Bone marrow (tissue), 2 donors: ENCODE measurements around the gene DRD1.
"Not testable (repeated sequence)": the region's sequence is repeated elsewhere in the genome, so short reads cannot be mapped to it uniquely, and the experiment has no call there.

Experiments
- DNase-seq, 2 donors: peaks; one replicate each; lab custom pipeline; 2025; lab: John Stamatoyannopoulos, UW

Gene DRD1

GRCh38 chr5:175467983-175468690 lies 24.2 kb upstream of the DRD1 start:
- DNase-seq = no peak

- DNase-seq = no peak
These were observed 22.8 kb upstream of the DRD1 start for GRCh38 chr5:175466700-175467318.

GRCh38 chr5:175465282-175465681 lies 21.3 kb upstream of the DRD1 start:
- no peak for DNase-seq

- no peak for DNase-seq
These were observed 20.9 kb upstream of the DRD1 start for GRCh38 chr5:175464942-175465233.

GRCh38 chr5:175464074-175464941 lies 20.3 kb upstream of the DRD1 start:
- no peak for DNase-seq

- DNase-seq = no peak
These were observed 19.7 kb upstream of the DRD1 start for GRCh38 chr5:175463641-175464040.

GRCh38 chr5:175461370-175461769 lies 17.4 kb upstream of the DRD1 start:
- DNase-seq = no peak

GRCh38 chr5:175460552-175460951 lies 16.6 kb upstream of the DRD1 start:
- no peak for DNase-seq

- no peak for DNase-seq
These were observed 16.1 kb upstream of the DRD1 start for GRCh38 chr5:175460126-175460525.

- no peak for DNase-seq
These were observed 13.5 kb upstream of the DRD1 start for GRCh38 chr5:175457466-175457865.

- DNase-seq = no peak
These were observed 12.2 kb upstream of the DRD1 start for GRCh38 chr5:175456105-175456742.

GRCh38 chr5:175454338-175454737 lies 10.4 kb upstream of the DRD1 start:
- DNase-seq = not testable (repeated sequence)

GRCh38 chr5:175452166-175452565 lies 8.2 kb upstream of the DRD1 start:
- no peak for DNase-seq

GRCh38 chr5:175448276-175448675 lies 4.3 kb upstream of the DRD1 start:
- no peak for DNase-seq

- no peak for DNase-seq
These were observed 3.6 kb upstream of the DRD1 start for GRCh38 chr5:175447571-175447970.

- not testable (repeated sequence) for DNase-seq
These were observed 2.4 kb upstream of the DRD1 start for GRCh38 chr5:175446378-175446777.

GRCh38 chr5:175444905-175445456 lies 999 bp upstream of the DRD1 start:
- DNase-seq = no peak

GRCh38 chr5:175443514-175444059 lies 395 bp downstream of the DRD1 start:
- DNase-seq = no peak

- no peak for DNase-seq
These were observed 5.6 kb downstream of the DRD1 start for GRCh38 chr5:175438234-175438857.

GRCh38 chr5:175436359-175436758 lies 7.6 kb downstream of the DRD1 start:
- no peak for DNase-seq

GRCh38 chr5:175434800-175435199 lies 9.2 kb downstream of the DRD1 start:
- DNase-seq = no peak

- DNase-seq = no peak
These were observed 16.2 kb downstream of the DRD1 start for GRCh38 chr5:175427762-175428161.
